Limb (tissue), 2 donors: ENCODE measurements around the gene LIPN.
A peak's percentile ranks its signal among the peaks of the same experiment; 100 is the strongest.

Source experiments
- DNase-seq, 2 donors: peaks; one replicate each; pipeline ENCODE4 v3.0.0-alpha.2; 2016; ENCODE audit errors: extremely low spot score in 2 of 2

LIPN gene

GRCh38 chr10:88783724-88784123 lies 23.9 kb downstream of the LIPN start:
- no peak for DNase-seq

DNA sequence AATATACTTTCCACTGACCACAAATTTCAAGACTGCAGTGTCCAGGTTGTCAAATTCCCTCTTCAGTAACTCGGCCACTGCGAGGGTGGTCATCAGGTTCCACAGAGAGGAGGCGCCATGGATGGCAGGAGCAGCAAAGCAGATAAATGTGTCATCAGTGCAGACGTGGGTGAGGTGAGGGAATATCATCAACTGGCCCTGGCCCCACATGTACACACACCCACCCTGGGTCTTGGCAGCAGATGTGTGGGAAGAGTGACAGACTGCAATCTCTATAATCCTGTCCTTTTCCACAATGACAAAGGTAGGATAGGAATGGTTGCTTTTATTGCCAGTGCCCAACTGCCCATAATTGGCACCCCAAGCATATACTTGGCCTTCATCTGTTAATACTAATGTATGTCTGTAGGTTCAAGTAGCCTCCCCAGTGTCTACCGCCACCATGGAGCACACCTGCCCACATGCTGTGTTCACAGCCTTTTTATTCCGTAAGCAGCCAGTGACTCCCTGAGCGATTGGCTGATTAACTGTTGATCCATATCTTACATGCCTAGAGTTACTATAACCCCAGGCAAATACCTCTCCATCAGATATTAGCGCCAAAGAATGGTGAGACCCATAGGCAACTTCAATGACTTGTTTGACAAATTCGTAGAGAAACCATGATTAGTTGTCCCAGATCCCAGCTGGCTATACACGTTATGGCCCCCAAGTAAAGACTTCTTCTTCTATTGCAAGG lies 26.4 kb downstream of the LIPN start:
- no peak for DNase-seq

- no peak for DNase-seq
These were observed 27.6 kb downstream of the LIPN start for GRCh38 chr10:88787463-88787862.

DNA sequence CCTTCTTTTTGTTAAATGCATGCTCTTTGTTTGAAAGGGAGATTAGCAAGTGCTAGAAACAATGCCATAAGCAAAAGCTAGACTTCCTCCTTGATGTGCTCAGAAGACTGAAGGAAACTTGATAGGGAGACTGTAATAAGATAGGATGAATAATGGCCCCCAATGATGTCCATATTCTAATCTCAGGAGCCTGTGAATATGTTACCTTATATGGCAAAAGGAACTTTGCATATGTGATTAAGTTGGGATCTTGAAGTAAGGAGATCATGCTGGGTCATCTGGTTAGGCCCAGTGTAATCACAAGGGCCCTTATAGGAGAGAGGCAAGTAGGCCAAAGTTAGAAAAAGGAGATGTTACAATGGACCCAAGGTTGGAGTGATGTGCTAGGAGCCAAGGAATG lies 29.1 kb downstream of the LIPN start:
- DNase-seq, result no peak

GRCh38 chr10:88791924-88792323 lies 32.1 kb downstream of the LIPN start:
- no peak for DNase-seq

DNA sequence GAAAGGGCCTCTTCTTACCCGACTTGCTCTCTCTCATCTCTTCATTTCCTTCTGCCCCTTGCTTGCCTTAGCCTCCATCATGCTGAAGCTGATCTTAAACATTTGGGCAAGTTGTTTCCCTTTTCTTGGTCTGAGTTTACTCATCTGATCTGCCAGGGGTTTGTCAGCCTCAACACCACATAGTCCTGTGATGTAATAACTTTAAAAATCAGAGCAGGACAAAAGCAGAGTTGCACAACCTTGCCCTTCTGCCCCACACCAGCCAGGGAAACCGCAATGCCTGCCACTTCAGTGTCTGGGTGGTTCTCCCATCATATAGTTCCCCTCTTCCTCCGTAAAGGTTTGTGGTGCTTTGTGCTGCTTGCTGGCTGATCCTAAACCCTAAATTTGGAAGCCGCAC lies 32.8 kb downstream of the LIPN start:
- no peak for DNase-seq

- no peak for DNase-seq
These were observed 34.0 kb downstream of the LIPN start for GRCh38 chr10:88793712-88794299.

- DNase-seq, result no peak
These were observed 34.9 kb downstream of the LIPN start for GRCh38 chr10:88794731-88795130.

- no peak for DNase-seq
These were observed 40.6 kb downstream of the LIPN start for GRCh38 chr10:88800152-88801125.

DNA sequence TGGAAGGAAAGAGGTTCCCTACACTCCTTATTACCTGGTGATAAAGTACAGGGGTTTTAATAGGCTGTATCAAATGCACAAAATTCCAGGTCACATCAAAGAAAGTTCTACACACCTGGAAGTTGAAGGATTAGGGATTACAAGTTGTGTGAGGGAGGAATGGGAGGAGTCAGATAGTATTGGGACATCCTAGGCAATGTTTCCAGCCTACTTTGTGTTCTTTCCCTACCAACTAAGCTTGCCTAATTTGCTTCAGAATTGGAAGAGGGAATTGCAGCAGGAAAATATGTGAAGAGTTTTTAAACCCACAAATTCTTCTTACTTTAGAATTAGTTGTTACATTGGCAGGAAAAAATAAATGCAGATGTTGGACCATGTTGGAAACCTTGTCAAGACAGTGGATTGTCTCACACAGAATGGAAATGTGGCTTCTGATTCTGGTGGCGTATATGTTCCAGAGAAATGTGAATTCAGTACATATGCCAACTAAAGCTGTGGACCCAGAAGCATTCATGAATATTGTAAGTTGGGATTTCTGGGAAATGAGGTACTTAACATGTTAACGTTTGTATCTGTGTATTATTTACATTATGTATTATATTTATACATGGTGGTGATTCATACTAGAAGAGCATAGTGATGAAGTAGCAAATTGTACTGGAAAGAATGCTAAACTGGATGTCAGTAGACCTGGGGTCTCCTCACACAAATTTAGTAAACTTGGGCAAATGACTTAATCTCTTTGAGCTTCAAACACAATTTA lies 42.9 kb downstream of the LIPN start, which contains the start of gene LIPM:
Gene LIPM (plus strand): TSS at position 208 of the 763 bp plus-strand sequence. CDS start 167 bp downstream, at position 375.
- DNase-seq, result no peak

GRCh38 chr10:88803641-88804040 lies 43.8 kb downstream of the LIPN start:
- DNase-seq, result no peak

- no peak for DNase-seq
These were observed 44.4 kb downstream of the LIPN start for GRCh38 chr10:88804083-88804812.

DNA sequence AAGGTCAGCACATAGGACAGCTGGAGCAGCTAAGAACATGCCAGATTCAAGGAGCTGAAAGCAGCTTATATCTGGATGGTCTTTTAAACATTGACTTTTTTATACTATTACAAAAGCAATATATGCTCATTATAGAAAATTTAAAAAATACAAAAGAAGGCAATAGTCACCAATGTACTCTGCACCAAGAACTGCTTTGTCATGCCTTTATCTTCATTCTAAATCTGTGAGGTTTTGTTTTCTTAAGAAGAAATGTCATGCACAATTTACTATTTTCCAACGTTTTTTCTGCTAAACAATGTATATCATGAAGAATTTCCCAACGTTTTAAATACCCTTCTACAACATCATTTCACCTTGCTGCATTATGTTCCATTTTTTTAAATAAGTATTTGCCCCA lies 45.5 kb downstream of the LIPN start:
- DNase-seq, result no peak

DNA sequence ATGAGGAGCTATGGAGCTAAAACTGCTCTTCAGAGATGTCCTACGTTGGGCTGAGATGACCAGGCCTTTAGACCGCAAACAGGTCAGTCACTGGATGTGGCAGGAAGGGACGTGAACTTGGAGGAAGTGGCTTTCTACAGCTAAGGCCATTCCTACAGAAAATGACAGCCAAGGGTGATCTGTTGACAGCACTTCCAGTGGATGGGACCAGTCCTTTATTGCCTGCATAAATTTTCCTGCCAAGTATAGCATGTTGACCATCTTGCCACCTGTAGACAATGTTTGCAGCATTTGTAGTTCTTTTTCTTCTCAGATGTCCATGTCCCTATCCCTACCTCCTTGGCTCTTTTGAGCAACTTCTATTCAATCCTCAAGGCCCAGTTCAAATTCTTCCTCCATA lies 46.1 kb downstream of the LIPN start:
- DNase-seq, result no peak

- no peak for DNase-seq
These were observed 49.8 kb downstream of the LIPN start for GRCh38 chr10:88809621-88810020.

DNA sequence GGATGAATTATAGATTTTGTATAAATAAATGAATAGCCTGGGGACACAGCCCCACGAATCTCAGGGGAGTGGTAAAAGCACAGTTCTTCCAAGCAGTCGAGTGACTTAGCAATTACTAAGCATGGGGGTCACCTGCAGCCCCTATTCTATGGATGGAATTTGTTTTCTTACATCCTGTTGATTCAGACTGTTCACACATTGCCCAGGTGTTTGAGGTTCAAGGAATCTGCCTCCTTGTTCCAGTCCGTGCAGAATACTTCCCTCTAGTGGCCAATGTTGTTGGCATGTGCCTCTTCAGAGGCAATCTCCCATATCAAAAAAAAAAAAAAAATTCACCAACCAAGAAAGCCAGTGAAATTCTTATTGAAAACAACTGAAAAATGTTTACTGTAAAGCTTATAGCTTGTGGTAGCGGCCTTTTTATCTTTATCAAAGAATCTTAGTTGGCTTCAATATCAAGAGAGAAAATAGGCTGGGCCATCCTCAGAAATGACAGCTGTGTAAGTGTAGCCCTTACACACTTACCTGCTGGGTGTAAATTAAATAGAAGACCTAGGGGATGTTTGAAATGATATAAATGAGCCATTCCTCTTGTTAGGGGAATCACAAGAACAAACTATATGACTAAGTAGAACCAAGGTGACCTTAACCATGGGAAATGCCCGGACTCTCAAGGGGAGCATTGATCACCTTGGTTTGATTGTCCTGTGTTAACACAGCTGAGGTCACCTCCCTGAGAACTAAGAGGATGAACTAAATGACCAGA lies 50.6 kb downstream of the LIPN start:
- DNase-seq, result peak in 1 of 2 donors; percentile 27

- no peak for DNase-seq
These were observed 53.4 kb downstream of the LIPN start for GRCh38 chr10:88813200-88813599.

GRCh38 chr10:88819290-88819689 lies 59.5 kb downstream of the LIPN start:
- no peak for DNase-seq

DNA sequence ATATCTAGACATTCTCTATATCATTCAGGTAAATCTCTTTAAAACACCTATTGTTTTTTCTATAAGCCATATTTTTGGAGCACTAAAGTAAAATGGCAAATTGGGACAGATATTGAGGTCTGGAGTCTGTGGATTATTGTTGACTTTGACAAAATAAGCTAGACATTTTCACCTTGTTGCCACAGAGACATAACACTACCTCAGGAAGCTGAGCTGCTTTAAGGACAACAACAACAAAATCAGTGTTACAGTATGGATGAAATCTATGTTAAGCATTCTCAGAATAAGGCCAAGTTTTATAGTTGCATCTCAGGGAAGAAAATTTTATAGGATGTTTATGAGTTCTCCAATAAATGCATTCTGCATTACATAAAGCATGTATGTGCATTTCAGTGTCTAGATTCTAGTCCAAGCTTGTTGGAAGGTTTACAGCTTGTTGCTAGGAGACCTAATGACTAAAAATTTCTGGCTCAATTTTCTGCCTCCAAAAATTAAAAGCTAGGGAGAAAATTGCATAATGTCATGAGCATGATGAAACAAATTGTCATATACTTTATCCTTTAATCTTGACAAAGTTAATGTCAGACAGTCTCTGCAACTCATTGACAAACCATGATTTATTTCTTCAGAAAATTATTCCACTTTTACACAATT lies 61.1 kb downstream of the LIPN start:
- peak in 1 of 2 donors; percentile 77 for DNase-seq
